NCI-H1105 (cell line): ENCODE measurements around the gene PRLH.

Source experiments
- DNase-seq: peaks from one replicate; lab custom pipeline; 2025; lab: John Stamatoyannopoulos, UW

Gene PRLH

DNA sequence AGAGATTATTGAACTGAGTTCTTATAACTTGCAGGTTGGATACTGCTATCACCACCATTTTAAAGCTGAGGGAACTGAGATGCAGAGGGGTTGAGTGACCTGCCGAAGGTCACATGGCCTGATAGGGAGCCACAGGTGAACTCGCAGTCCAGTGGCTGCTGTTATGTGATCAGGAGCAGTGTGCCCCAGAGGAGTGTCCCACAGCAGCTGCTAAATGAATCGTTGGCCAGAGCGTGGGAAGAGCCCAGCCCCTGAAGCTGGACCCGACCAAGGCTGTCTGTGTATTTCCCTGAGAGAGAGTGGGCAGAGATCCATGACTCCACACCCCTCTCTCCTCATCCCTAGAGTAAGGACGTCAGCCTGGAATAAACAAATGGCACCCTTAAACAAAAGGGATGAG, 26.7 kb upstream of the PRLH start:
- no peak for DNase-seq

DNA sequence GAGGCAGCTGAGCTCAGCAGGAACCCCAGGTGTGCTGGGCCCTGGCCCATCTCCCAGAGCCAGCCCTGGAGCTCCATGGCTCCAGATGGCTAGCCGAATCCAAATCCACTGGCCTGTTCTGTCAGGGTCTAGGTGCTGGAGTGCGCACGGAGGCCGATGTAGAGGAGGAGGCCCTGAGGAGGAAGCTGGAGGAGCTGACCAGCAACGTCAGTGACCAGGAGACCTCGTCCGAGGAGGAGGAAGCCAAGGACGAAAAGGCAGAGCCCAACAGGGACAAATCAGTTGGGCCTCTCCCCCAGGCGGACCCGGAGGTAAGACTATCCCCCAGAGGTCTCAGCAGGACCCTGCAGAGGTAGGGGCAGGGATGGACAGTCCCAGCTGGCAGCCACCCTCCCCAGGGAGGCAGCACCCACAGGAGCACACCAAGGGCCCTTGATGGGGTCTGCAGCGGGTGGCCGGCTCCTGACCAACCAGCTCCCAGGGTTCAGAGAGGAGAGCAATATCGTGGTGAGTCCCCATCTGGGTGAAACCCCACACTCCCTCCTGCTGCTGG, 26.1 kb upstream of the PRLH start:
- DNase-seq, result no peak

DNA sequence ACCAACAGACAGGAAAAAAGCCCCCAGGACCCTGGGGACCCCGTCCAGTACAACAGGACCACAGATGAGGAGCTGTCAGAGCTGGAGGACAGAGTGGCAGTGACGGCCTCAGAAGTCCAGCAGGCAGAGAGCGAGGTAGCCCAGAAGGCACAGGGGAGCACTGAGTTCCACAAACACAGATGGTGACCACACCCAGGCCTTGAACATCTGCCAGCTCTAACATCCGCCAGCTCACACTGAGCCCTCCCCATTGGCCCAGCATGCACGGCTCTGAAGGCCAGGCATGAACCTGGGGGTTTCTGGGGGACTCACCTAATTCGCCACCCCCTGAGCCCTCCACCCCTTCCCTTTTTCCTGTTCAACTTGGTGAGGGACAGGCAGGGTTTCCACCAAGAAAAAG, 25.6 kb upstream of the PRLH start:
- no peak for DNase-seq

DNA sequence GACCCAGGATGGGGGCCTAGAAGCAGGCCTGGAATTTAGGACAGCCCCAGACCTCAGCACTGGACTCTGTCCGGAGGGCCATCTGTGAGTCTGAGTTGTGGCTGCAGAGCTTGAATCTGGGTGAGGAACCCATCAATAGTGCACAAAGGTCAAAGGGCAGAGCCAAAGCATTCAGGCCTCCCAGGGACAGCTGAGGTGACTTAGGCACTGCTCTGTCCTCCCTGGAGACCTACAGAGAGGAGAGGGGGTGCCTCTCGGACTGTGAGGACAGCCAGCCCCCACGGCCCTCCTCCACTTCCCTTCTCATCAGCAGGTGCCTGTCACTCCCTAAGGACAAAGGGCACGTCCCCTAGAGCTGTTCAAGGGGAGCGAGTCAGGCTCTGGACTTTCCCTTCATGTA, 25.1 kb upstream of the PRLH start:
- no peak for DNase-seq

DNA sequence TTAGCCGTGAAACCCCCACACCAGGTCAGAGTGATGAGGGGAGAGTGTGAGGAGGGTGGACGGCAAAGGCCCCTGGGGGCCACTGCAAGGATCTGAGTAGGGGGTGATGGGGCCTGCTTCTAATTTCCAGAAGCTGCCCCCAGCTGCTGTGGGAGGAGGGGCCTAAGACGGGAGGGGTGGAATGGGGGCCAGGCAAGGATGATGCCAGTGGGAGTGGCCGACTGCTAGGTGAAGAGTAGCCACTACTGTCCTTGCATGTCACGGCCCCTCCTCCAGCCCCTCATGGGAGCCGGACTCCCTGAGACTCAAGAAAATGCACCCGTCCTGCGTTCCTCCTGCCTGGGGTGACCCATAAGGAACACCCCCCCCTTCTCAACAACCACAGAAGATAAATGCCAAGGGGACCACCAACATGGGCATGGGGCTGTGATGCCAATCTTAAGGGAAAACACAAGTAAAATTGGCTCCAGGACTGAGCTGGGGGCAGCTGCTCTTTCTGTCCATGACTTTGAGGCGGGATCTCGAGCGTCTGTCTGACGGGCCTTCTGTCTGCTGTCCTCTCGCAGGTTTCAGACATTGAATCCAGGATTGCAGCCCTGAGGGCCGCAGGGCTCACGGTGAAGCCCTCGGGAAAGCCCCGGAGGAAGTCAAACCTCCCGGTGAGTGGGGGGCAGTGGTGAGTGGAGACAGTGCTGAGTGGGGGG, 24.2 kb upstream of the PRLH start:
- no peak for DNase-seq

DNA sequence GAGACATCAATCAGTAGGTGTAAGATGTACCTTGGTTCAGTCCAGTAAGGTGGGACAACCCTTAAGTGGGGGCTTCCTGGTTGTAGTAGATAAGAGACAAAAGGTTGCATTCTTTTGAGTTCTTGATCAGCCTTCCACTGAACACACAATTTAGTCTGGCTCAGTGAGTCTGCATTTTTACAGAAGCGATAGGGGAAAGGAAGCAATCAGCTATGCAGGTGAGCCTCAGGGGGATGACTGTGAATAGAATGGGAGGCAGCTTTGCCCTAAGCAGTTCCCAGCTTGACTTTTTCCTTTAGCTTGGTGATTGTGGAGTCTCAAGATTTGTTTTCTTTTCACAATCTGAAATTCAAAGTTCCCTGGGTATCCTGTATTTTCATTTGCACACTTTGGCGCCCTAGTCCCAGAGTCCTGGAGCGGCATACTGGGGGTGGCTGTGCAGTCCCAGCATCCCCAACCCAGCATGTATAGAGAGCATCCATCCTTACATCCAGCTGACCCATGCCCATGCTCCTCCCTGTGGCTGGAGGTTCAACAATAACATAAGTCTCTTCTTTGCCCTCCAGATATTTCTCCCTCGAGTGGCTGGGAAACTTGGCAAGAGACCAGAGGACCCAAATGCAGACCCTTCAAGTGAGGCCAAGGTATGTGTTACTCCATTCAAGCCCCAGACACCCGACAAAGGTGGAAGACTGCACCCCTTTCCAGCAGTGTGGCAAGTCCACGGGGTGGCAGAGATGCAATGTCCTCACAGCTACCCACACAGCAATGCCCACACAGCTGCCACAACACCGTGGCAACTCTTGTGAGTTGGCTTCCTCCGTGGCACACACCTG, 20.1 kb upstream of the PRLH start:
- DNase-seq, result no peak

DNA sequence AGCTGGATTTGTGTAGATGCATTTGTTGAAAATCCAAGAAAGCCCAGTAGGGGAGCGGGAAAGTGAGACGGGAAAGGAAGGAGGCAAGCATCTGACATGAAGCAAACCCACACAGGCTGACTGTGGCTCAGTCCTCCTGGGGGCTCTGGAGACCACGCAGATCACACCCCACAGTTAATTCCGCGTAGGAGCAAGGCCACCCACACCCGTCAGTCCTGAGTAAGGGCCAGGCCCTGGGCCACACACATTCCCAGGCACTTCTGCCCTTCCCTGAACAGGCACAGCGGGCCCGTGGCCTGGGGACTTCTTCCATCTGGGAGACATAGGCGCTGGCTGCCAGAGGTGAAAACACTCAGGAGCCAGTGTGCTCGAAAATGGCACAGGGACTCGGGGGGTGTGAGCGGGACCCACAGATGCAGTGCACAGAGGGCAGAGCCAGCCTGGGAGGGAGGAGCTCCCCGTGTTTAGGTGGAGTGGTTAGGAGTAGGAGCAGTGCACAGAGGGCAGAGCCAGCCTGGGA, 19.4 kb upstream of the PRLH start:
- no peak for DNase-seq

DNA sequence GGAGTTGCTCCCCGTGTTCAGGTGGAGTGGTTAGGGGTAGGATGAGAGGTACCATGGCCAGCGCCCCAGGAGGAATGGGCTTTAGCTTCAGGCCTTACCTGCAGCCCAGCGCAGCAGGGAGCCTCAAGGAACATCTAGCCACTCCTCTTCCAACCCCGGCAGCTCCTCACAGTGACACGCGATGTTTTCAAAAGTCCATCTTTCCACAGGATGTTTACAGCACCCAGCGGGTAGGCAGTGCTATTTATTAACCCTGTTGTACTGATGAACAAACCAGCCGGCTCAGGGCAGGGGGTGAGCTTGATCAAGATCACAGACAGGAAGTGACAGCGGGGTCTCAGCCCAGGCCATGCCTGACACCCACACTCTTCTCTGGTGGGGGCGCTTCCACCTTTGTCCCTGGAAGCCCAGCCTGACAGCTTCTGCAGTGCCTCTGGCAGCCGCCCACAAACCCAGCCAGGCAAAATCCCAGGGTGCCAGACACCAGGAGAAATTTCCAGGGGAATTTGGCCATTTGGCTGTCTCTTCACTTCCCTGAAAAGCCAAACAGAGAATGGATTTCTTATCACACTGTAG, 18.4 kb upstream of the PRLH start:
- DNase-seq, result no peak

DNA sequence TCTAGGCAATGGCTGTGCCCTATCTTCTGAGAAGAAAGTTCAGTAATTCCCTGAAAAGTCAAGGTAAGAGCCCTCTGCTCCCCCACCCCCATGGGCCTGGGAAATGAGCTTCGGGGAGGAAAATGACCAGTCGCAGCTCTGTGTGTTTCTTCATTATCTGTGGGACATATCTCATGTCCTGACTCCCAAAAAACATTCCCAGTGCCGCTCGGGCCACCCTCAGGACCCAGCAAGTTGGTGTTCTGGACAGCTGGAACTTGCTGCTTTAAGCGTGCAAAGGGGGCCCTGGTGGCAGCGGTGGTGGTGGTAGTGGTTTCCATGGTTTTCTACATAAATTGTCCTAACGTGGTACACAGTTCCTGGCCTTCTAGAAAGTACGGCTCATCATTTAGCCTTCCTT, 17.2 kb upstream of the PRLH start:
- no peak for DNase-seq

DNA sequence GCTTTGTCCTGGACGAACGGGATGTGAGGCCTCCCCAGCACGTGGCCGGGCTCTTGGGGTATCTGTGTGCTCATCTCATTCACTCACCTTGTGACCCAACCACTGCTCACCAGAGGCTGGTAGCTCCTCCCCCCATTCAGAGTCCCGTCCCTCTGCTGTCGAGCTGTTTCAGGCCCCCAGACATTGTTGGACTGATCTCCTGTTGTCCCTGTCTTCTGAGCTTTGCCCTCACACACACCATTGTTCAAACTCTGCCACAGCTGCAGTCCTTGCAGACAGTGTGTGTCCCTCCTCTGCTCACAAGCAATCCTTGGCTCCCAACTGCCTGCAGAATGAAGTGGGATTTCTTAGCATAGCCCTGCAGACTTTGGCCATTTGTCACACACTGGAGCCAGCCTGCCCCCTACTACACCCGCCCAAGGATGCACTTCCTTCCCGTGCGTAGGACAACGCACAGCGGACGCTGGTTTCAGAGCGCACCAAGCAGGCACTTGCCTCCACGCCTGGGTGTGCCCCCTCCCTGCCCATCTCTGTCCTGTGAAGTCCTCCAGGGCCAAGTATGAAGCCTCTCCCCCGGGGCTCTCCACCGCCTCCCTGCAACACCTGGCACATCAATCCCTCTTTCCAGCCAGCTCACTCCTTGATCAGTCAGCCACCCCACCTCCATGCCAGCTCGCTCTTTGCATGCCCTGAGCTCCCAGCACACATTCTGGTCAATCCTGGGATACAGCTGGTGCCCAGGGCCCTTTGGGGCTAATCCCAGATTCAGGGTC, 16.5 kb upstream of the PRLH start:
- DNase-seq, result no peak

DNA sequence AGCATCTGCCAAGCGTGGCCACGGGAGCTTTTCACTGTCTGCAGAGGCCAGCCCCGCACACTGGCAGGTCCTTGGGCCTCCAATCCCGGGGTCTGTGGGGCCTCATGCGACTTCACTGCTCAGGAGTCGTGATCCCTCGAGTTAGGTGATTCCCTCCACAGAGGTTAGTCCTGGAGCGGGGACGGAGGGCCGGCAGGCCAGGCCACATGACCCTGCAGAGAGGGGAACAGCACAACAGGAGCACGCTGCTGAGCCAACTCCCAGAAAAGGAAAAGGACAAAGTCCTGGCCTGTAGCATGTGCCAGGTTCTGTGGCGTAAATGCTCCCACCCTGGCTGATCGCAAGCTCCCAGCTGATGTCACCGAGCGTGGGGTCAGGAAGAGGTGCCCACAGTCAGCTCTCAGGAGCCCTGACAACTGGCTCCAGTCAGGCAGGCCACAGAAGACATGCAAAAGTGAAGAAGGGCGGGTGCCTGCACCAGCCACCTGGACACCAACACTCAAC, 15.3 kb upstream of the PRLH start:
- DNase-seq, result no peak

DNA sequence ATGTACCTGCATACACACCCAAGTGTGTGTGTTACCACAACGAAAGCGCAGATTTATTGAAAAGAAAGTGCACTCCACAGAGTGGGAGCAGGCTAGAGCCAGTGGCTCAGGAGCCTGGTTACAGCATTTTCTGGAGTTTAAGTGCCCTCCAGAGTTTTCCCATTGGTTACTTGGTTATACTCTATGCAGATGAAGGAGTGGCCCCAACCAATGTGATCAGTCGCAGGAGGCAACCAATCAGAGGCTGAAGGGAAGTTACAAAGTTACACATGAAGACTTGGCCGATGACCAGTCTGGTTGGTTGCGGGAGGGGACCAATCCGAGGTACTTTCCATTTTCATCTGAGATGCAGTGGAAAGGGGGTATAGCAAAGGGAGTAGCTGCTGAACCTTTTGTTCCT, 13.5 kb upstream of the PRLH start:
- DNase-seq, result no peak

DNA sequence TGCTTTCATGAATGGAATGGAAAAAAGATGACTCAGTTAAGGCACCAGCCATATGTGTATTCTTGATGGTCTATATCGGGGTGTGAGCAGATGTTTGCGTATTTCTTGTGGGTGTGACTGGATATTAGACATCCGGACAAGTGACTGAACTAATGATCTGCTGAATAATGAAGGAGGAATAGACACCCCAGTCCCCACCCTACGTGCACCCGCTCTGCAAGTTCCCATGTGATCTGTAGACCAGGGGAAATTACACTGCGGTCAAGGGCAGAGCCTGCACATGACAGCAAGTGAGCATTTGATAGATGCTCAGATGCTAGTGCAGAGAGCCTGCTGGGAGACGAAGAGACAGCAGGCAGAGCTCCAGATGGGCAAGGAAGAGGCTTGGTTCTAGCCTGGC, 12.4 kb upstream of the PRLH start:
- no peak for DNase-seq

DNA sequence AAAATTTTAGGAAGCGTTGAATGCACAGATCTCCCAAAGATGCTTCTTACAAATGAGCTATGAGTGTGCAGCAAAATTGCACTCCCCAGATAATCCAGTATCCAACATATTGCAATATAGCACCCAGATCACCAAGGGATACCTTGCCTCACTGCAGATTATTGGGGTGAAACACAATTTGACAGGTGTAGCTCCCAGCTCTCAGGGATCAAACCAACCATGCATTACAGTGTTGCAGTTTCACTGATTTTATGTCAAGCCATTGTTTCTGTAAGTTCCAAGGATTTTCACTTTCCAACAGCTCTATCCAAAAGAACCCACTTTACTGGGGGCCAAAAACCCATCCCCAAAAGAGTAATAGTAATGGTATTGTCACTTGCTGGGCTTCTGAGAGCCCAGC, 10.8 kb upstream of the PRLH start:
- DNase-seq, result no peak

DNA sequence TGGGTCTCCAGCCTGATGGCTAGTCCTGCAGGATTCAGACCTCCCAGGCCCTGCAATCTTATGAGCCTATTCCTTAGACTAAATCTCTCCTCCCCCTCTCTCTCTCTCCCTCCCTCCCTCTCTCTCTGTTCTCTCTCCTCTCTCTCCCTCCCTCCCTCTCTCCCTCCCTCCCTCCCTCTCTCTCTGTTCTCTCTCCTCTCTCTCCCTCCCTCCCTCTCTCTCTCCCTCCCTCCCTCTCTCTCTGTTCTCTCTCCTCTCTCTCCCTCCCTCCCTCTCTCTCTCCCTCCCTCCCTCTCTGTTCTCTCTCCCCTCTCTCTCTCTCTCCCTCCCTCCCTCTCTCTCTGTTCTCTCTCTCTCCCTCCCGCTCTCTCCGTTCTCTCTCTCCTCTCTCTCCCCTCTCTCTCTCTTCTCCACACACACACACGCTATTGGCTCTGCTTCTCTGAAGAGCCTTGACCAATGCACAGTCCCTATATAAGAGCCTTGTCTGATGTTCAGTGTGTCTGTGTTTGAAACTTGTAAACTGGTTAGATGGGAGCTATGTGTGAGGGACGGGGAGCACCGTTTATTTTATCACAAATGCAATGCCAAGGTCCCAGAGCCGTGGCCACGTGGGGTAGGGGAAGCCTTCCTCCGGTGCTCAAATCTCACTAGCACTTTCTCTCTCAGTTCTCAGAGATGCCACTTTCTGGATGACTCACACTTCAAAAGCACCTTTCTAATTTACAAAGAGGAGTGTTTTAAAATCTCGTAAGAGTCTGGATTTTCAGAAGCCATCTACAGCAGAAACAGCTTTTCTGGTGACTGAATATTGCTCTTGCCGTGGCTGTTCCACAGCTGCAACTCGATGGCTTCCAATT, 9.4 kb upstream of the PRLH start:
- DNase-seq, result no peak

DNA sequence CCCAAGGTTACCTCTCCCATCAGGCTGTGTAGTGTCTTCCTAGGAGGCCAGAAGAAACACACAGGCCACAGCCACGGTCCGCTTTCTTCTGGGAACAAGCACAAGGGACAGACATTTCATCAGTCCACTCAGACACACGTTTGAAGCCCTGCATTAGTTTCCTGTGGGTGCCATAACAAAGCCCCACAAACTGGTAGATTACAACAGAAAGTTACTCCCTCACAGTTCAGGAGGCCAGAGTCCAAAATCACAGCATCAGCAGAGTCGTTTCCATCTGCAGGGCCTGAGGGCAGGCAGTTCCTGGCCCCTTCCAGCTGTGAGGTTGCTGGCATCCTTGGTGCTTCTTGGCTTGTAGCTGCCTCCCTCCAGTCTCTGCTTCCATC, 8.8 kb upstream of the PRLH start:
- no peak for DNase-seq

DNA sequence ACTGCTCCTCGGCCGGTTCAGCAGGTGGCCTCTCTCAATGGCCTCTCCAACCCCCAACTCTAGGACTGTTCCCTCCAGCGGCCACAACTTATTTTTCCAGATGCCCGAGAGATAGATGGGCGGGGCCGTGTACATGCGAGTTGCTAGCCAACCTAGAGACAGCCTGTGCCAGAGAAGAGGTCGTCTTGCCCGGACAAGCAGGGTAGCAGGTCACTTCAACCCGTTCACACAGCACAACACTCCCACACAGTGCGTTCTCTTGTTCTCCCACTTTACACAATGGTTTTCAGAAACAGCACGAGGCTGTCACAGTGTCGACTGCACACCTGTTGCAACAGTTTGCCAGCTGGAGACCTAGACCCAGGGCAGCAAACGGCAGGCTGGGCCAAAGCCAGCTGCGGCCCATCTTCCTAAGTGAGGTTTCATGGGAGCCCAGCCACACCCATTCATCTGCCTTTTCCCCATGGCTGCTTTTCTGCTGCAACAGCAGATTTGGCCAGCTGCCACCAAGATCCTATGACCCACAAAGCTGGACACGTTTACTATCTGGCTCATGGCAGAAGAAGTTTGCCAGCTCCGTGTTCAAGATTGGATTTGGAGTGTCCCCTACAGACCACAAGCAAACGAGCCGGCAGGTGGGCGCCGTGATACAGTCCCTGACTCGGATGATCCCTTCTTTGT, 7.3 kb upstream of the PRLH start:
- DNase-seq, result peak; percentile 78

DNA sequence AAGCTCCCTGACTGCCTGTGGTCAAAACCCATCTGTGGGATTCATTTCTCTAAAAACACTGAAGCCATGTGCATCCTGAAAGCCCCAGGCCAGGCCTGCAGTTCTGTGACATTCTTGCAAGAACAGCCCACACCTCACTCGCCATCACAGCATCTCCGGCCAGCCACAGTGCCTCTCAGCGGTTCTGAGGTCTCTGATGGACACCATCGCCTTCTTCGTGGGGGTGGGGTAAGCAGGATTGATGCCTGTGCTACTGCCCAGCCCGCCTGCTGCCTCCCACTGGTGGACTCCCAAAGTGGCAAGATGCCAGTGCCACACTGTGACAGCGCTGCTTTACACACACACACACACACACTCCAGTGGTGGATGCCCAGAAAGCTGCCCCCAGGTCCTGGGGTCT, 5.2 kb upstream of the PRLH start:
- no peak for DNase-seq

DNA sequence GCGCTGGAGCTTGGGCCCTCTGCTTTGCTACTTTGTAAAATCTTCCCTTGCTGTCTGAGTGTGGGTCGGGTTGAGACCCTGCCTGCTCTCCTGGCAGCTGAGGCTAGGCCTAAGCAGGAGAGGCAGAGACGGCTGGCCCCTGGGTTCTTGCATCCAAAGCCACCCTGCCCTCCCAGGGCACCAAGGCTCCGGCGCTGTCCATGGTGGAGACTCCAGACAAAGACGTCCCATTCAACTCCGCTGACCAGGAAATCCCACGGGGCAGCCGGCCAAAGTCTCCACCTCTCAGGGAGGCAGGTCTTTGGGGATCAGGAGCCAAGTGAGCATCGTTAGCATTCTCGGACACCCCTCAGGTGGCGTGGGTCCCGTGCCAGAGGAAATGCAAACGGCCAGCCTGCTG, 2.6 kb upstream of the PRLH start:
- no peak for DNase-seq

DNA sequence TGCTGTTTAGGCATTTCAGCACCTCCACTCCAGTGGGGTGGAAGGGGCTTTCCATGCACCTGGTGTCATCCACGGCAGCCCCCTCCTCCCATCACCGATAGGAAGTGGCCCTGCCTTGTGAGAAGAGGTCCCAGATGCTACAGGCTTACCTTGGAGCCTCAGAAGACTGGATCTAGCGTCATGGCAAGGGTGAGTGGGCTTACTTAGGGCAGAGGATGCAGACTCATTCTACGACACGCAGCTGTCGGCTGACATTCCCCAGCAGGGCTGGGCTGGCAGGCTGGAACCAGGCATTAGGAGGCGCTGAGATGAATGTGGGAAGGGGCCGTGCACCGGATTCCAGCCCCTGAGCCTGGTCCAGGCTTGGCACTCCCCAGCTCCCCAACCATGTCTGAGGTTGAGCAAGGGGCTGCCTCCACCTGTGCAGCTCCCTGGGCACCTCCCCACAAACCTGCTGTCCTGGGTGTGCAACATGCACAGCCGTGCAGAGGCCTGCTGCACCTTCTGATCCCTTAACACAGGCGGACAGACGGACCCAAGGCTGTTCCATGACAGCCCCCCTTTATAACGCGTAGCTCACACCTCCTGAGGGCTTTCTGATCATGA, 1.7 kb upstream of the PRLH start:
- no peak for DNase-seq
